C4-2B (cell line): Measurements from ENCODE around the gene HEXD.
"Not testable (repeated sequence)": the region's sequence is repeated elsewhere in the genome, so short reads cannot be mapped to it uniquely, and the experiment has no call there.

Source experiments
- H3K27ac ChIP-seq: fragments of 450-650 bp; 2 replicates; pipeline ENCODE4 v1.5.1; 2017
- CTCF ChIP-seq: fragments of 450-650 bp; conservative IDR thresholded peaks from 2 replicates; pipeline ENCODE4 v1.5.1; 2017; ENCODE audit warnings: mild to moderate bottlenecking
- ZFX ChIP-seq: fragments of 450-650 bp; IDR thresholded peaks from 2 replicates; pipeline ENCODE4 v1.6.1; 2017

The HEXD gene

DNA sequence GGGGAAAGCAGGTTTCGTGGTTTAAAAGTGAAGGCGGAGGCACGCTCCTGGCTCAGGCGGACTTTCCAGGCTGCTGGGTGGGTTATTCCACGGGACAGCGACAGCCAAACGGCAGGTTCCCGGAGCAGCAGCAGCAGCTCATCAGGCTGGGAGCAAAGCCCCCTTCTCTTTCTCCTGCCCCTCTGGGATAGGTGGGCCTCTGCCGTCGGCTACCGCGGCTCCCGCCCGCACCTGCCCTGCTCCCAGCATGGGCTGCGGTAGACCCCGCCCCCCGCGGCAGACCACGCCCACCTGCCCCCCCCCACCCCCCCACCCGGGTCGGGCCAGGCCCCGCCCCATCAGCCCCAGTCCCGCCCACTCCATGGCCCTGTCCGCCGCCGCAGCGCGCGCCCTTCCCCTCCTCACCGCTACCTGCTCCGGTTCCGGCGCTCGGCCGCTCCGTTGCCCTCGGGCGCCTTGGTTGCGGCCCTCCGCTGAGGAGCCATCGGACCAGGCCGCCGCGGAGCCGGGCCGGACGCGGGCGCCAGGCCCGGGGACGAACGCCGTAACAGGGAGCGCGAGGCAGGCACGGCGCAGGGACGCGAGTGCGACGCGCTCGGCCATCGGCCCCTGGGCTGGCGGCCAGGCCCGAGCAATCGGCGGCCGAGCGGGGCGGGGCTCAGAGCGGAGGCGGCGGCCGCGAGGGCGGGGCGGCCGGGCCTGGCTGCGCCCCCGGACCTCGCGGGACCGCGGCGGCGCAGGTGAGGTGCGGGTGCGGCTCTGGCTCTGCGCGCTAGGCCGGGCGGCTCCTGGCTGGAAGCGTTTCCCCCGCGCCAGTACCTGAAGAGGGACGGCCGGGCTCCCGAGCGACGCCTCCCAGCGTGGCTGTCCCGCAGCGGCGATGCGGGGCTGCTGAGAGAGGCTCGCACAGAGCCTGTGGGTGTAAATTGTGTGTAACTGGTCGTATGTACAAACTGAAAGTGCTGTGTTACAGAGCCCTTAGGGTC, at the start of gene HEXD, which contains the start of gene OGFOD3:
HEXD (plus strand) TSS at position 347 of the 986 bp plus-strand sequence. CDS start 1,453 bp downstream, outside the sequence.
OGFOD3 (minus strand) TSS at position 586 of the 986 bp plus-strand sequence; CDS start at position 485, 101 bp downstream.
- TF ChIP-seq ZFX (peak; percentile 90; the same call in 1 of the 2 replicates), CTCF (no peak; the same call in 1 of the 2 replicates)
- H3K27ac ChIP-seq = peak within 1 kb of the TSS; percentile 72

- no peak overlapping the region for H3K27ac ChIP-seq
- TF ChIP-seq CTCF (no peak), ZFX (no peak)
Observed at GRCh38 chr17:82369211-82369610, 48.9 kb upstream of the HEXD start.

DNA sequence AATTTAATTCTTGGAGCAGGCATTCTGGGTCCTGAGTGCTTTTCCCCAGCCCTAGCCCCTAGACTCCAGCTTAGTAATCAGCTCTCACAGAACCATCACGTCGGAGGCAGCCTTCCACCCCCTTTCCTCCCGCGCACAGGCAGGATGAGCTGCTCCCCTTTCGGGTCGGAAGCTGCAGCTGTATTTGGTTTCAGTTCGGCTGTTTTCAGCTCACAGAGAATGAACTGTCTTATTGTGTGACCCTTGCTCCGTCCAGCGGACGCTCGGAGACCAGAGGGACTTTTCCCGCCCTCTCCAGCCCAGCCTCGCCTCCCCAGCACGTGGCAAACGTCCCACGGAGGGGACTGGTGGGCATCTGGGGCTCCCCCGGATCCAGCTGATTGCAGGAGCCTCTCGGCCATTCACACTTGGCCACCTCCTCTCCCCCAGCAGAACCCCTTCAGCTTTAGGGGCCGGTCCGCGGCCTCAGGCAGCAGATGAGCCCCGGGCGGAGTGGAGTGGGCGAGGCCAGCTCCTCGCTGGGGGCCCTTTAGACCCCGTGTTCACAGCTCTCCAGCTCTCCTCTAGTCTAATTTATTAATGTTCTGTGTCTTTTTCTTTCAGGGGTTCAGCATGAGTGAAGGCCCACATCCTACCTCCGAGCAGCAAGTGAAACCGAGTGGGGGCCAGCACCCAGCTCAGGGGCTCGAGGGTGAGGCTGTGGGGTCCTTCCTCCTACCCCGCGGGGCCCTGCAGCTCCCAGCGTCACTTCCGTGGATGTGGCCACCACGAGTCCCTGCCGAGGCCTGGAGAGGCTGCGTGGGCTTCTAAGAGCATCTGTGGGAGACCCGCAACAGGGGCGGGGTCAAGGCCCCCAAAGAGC, 47.4 kb upstream of the HEXD start:
- H3K27ac ChIP-seq = no peak overlapping the region
- TF ChIP-seq CTCF (no peak), ZFX (no peak)

DNA sequence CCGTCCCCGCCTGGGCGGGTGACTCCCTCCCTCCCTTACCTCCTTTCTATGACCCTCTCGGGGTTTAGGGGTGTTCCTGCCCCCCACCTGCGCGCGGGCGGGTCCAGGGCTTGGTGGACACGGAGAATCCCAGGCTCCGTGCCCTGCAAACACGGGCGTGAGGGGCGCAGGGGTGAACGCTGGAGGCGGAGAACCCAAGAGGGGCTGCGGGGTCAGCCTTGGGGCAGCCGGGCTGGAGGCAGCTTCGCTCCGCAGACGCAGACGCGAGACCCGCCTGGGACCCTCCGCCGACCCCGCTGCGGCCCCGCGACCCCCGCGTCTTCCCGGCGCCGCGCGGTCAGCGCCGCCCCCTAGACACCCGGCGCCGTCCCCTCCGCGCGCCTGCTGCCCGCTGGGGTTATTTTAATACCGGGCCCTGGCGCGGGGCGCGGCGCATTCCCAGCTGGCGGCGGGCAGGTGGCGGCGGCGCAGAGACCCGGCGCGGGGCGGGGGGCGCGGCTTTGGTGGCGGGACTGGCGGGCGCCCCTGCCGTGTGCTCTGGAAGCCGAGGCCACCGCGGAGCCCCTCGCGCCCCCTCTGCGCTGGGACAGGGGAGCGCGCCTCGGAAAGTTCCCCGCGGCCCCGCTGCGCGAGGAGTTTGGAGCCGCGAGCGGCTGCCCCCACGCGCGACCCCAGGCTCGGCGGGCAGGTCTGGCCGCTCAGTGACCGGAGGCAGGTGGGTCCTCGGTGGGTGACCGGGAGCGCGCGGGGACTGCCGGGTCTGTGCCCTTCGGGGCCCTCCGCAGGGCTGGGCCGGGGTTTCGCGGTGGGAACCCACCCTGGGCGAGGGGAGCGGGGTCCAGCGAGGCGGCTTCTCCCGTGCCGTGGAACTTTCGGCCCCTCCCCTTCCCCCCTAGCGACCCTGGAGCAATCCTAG, 46.6 kb upstream of the HEXD start, which contains the start of gene UTS2R:
UTS2R (plus strand) TSS at position 433 of the 916 bp plus-strand sequence. CDS start 2,560 bp downstream, outside the sequence.
- no peak within 1 kb of the TSS for H3K27ac ChIP-seq
- TF ChIP-seq CTCF = no peak
- no peak for TF ChIP-seq ZFX

DNA sequence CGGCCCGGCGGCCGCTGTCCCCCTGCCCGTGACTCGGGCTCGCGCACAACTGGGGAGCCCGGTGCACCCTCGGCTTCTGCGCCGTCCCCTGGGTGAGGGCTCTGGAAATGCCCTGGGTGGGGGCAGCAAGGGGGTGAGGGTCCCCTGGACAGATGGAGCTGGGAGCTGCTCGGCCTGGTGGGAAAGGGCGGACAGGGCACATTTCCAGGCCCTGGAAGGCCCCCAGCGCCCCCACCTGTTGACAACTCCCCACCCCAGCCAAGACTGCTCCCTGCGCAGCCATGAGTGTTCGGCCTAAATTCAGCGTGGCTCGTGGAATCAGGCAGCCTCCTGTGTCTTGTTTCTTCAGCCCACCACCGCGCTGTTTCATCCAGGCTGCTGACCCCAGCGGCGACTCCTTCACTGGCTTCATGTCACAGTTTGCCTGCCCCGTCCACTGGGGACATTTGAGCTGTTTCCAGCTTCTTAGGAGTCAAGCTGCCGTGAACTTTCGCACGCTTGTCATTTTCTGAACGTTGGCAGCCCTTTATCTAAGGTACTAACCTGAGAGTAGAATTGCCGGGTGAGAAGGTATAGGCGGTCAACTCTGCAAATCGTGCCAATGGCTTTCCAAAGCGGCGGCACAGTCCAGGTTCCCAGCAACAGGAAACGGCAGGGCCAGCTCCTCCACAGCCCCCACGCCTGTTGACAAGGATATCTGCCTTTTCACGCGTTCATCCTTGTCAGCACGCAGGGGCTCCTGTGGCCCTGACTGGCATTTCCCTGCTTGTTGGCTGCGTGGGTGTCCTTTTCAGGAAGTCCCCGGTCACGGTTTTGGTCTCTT, 45.7 kb upstream of the HEXD start:
- TF ChIP-seq CTCF = no peak
- TF ChIP-seq ZFX = no peak
- H3K27ac ChIP-seq = no peak overlapping the region

DNA sequence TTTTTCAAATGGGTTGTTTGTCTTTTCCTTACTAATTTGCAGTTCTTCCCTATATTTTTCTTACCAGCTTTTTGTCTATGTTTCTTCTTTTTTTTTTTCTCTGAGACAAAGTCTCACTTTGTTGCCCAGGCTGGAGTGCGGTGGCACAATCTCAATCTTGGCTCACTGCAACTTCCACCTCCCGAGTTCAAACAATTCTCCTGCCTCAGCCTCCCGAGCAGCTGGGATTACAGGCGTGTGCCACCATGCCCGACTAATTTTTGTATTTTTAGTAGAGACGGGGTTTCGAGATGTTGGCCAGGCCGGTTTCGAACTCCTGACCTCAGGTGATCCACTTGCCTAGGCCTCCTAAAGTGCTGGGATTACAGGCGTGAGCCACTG, 45.1 kb upstream of the HEXD start:
- not testable (repeated sequence) for H3K27ac ChIP-seq
